Umbilical cord (tissue), 2 donors: ENCODE data around the gene RAVER1. TPM values are rescaled to one million over a fixed set of nuclear protein-coding genes. Genes with fewer than 3 reads are reported as not detected.
A peak's percentile ranks its signal among the peaks of the same experiment; 100 is the strongest.

ENCODE experiments used
- DNase-seq: peaks from one replicate; pipeline ENCODE4 v3.0.0-alpha.2; 2015; ENCODE audit warnings: low spot score
- total RNA-seq: library from RNA; depleted of rRNA; stranded (reverse); fragments of >200 nt; gene quantifications from one replicate; pipeline ENCODE4 v1.2.3, GENCODE V29; 2014; ENCODE audit warnings: low replicate concordance; ENCODE audit not compliant: insufficient read depth

The RAVER1 gene
- total RNA-seq, 1 donor from 2014 or later, result 5.8 TPM

DNA sequence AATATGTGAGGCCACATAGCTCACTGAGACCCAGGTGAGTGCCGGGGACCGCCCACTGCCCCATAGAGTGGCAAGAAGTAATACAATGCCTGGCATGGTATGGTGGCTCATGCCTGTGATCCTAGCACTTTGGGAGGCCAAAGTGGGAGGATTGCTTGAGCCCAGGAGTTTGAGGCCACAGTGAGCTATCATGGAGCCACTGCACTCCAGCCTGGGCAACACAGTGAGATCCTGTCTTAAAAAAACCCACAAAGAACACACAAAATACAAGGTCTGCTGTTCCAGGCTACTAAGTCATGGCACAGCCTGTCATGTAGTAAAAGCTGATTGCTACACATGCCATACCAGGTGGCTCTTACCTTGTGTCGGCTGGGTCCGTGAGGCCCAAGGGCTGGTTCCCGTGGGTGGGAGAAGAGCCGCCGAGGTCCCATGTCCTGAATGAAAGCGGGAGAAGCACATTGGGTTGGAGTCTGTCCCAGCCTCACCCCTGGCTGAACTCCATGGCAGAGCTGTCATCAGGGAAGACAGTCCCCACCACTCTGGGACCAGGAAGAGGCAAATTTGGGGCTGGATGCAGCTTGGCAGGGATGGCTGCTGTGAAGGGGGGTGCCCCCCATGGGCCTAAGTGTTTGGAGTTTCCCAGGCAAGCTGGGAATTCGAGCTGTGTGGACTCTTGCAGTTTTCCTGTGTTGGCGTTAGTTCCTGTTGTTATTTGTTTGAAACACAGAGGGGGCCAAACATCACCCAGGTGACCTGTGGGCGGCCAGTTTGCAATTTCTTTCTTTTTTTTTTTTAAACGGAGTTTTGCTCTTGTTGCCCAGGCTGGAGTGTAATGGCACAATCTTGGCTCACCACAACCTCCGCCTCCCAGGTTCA lies 14.3 kb downstream of the RAVER1 start:
- DNase-seq, result no peak

DNA sequence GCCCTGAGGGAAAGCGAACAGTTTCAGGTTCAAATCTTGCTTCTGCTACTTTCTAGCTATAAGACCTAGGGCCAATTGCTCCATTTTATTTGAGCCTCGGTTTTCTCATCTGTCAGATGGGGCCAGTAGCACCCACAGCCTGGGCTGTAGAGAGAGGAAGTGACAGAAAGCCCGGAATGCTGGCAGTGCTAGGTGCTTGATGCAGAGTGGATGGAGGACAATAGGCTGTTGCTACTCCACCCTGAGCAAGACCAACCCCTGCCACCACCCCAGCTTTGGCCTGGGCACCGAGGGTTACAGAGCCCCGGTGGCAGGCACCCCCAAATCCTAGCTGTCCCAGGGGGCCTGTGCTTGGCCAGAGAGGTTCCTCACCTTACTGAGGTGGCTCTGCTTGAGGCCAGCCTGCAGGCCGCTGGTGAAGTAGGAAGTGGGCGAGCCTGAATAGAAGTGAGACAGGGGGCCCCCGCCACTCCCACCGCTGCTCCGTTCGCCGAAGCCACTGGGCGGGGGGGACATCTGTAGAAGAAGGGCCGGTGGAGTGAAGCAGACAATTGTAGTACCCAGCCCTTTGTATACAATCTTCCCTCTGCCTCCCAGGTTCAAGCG lies 15.4 kb downstream of the RAVER1 start:
- no peak for DNase-seq

DNA sequence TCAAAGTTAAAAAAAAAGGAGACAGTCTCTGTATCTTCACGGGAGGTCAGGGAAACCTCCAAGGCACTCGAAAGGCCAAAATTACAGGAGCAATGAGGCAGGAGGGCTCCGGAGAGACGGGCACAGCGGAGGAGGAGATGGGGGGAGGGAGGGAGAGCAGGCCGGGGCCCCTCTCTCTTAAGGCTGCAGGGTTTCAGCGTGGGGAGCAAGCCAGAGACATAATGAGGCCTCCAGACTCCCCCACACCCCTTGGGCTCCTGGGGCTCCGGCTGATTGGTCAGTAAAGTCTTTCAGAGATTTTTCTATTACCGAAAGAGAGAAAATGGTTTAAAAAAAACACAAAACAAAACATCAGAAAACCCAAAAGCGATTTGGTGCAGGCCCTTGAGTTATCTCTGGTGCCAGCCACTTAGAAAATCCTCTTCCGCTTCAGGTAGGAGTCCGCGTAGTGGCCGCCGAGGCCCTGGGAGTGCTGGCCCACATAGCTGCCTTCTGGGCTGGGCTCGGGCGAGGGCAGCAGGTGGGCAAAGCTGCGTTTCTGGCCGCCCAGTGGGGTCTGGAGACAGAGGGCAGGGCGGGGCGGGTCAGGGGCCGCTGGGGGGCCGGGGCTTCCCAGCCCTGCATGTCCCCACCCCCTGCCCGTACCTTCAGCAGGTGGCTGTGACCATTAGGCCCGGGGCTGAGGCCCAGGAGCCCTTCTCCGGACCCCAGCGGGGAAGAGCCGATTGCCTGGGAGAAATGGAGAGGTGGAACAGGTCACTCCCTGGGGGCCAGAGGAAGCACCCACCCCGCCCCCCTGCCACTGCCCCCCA lies 16.1 kb downstream of the RAVER1 start:
- DNase-seq, result no peak

DNA sequence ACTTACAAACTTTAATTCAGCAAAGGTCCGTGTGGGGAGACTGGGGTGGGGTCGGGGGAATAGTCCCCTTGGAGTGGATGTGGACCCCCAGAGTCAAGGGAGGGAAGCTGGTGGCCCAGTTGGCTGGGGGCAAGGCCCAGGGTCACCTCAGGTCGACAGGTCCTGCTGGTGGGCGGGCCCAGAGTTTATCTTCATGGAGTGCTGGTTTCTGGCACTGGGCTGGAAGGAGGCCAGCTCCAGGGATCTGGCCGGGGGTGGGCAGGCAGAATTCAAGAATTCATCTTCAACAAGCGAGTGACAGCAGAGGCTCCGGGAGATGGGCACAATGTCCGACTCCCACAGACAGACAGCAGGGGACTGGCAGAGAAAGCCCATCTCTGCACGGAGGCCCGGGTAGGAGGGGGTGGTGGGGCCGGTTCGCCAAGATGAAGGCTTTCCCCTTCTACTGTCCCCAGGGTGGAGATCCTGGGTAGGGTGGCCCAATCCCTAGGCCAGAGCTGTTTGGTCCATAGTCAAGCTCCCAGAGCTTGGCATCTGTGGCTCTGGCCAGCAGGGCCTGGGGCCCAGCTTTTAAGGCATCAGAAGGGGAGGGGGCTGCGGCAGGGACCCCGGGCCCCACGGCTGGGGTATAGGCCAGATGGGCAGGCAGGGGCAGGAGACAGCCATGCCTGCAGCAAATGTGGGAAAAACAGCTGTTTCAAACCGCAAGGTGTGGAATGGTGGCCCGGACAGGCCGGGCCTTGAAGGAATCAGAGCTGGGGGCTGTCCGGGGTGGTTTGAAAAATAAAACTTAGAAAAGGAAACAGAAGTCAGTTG lies 16.9 kb downstream of the RAVER1 start:
- DNase-seq, result no peak

DNA sequence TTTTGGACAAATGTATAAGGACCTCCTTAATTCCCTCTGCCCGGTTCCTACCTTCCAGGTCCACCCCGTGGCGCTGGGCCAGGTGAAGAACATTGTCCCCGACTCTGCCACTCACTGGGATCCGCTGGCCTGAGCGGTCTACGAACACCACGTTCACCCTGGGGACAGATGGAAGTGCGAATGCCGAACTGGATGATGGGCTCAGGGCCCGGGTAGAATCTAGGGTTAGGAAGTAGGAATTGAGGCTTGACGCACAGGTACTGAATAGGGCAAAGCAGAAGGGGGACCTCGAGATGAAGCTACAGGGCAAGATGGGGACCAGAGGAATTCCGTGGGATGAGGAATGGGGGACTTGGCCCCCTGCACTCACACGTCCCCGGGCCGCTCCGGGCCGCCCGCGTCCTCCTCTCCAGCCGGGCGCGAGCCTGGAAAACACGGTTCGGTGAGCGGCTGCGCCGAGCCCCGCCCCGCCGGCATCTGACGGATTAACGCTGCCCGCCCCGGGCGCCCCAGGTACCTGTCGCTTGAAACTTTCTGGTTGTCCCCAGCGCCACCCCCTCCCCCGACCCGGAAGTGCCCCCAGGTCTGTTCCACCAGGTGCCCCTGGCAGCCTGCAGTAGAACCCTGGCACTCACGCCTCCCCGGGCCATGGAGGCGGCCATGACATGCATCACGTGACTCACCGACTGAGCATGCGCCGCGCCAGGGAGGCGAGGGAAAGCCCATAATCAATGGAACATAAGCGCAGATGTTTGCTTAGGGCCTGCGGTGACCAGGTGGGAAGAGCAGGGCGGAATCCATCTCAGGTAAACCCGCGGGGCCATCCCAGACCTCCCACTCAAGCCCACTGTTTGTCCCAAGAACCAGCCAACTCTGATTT lies 17.8 kb downstream of the RAVER1 start, which contains the start of gene FDX2:
FDX2 (minus strand) TSS at position 681 of the 880 bp plus-strand sequence; CDS start at position 662, 19 bp downstream.
- DNase-seq, result peak; percentile 86

DNA sequence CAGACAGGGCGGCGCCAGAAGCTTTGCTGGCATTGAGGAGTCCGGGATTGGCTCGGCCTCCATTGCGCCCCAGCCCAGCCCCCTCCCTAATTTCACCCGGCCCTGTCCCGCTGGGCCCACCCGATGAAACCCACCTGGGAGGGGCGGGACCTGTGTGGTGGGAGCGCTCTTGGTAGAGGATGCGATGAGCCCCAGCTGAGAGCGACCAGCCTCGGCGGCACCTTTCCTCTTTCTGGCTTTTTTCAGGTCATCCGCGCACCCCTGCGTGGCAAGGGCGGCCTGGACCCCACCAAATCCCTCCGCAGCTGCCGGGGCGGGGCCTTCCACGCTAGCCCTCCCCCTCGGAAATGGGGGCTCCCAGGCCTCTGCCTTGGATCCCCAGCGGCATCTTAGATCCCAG lies 23.9 kb downstream of the RAVER1 start, which contains the start of gene ZGLP1:
ZGLP1 (minus strand) TSS at position 393 of the 400 bp plus-strand sequence.
- no peak for DNase-seq

DNA sequence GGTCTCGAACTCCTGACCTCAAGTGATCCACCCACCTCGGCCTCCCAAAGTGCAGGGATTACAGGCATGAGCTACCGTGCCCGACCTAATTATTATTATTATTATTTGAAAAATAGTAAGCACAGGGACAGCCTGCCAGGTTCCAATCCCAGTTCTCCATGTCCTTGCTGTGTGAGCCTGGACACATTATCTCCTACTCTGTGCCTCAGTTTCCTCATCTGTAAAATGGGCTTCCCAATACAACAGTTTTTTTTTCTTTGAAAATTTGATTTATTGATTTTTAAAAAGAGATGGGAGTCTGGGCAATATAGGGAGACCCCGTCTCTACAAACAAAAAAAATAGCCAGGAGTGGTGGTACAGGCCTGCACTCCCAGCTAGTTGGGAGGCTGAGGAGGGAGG lies 27.0 kb downstream of the RAVER1 start:
- DNase-seq, result no peak

DNA sequence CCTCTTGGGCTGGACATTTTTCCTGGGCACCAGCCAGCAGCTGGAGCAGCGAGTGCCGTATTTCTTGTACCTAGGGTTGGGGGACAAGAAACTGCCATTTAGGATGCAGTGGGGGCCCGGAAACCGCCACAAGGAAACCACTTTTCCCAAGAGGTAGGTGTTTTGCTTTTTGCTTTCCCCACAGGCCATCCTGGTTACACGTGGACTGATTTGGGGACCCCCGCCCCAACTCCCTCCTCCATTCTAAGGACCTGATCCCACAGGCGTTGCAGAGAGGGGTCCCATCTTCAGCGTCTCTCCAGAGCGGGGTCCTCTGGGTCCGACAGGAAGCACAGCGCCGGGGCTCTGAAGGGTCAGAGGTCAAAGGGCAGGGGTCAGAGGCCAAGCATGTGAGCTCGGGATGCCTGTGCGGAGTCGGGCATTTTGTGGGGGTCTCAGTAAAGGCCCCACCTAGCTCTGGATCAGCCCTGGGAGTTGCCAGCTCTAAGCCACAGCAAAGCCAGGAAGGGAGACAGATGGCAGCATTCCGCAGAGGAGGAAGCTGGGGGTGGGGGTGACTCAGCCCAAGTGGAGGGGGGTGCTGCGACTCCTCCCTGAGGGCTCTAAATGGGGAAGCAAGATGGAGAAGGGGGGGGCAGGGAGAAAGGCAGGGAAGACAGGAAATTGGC lies 28.1 kb downstream of the RAVER1 start:
- no peak for DNase-seq

DNA sequence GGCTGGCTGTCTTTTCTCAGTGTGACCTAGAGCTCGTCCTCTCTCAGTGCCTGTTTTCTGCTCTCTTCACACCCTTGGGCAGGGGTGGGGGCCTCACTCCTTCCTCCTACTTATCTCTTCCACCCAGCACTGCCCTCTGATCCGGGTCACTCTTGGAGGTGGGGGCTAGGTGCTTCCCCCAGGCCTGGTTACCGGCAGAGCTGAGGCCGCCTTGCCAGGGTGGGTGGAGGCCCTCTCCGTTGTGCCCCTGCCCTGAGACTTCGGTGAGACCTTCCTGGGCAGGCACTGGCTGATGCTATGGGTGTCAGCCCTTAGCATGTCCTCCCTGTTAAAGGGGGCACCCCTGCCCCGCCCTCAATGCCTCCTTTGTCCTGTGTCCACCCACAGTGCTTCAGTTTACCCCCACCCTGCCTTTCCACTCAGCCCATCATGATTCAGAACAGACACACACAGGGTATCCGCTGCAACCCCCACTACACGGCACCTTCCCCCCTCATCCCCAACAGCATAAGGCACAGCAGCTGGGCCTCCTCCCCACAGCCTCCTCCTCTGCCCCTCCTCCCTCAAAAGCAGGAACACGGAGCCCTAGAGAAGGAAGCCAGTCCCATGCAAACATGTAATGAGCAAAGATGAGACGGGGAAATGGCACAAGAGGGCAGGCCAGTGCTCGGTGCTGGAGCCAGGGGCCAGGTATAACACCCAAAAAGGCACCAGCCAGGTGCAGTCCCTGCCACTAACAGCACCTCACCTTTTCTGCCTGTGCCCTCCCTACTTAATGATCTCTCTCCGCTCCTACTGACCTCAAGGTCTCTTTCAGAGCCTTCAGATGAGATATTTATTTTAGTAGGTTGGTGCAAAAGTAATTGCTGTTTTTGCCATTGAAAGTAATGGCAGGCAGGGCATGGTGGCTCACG lies 33.5 kb downstream of the RAVER1 start:
- DNase-seq, result no peak

DNA sequence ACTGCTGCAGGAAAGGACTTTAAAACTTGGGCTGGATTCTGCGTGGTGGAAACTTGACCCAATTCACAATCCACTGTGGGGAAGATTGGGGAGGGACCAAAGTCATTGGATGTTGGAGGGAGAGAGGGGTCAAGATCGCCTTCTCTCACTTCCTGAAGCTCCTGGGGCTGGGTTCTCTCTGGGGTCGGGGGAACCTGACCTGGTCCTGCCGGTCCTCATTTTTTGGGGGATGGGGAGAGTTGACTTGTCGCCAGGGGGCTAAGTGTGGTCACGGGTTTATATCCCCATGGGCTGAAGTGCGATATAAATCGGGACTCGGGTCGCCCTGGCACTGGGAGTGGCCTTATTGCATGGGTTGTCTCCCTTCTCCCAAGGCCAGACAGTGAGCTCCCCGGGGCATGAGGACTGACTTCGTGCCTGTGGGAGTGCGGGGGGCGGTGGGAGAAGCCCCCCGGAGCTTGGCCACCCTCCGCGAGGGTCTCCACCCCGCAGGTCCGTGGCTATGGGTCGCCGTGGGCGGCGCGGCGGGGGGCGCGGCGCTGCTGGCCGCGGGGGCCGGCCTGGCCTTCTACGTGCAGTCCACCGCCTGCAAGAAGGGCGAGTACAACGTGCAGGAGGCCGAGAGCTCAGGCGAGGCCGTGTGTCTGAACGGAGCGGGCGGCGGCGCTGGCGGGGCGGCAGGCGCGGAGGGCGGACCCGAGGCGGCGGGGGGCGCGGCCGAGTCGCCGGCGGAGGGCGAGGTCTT lies 37.3 kb downstream of the RAVER1 start:
- DNase-seq, result no peak

DNA sequence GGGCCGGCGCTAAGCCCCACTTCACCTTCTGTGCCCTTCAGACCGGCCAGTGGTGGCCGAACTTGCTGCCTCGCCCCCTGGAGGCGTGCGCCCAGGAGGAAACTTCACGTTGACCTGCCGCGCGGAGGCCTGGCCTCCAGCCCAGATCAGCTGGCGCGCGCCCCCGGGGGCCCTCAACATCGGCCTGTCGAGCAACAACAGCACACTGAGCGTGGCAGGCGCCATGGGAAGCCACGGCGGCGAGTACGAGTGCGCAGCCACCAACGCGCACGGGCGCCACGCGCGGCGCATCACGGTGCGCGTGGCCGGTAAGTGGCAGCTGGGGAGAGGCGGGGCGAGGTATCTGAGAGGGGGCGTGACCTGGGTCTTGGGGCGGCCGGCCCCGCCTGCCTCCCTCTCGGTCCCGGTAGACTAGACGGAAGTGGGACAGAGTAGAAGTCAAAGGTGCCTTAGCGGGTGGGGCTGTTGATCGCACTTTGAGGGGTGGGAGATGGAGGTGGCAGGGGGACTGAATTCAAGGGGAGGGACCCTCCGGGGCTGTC lies 38.0 kb downstream of the RAVER1 start:
- DNase-seq, result no peak

DNA sequence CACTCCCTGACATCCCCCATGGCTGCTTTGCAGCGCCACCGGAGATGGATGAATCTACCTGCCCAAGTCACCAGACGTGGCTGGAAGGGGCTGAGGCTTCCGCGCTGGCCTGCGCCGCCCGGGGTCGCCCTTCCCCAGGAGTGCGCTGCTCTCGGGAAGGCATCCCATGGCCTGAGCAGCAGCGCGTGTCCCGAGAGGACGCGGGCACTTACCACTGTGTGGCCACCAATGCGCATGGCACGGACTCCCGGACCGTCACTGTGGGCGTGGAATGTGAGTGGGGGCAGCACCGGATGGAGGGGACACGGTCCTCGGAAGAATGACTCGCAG lies 39.0 kb downstream of the RAVER1 start:
- no peak for DNase-seq

DNA sequence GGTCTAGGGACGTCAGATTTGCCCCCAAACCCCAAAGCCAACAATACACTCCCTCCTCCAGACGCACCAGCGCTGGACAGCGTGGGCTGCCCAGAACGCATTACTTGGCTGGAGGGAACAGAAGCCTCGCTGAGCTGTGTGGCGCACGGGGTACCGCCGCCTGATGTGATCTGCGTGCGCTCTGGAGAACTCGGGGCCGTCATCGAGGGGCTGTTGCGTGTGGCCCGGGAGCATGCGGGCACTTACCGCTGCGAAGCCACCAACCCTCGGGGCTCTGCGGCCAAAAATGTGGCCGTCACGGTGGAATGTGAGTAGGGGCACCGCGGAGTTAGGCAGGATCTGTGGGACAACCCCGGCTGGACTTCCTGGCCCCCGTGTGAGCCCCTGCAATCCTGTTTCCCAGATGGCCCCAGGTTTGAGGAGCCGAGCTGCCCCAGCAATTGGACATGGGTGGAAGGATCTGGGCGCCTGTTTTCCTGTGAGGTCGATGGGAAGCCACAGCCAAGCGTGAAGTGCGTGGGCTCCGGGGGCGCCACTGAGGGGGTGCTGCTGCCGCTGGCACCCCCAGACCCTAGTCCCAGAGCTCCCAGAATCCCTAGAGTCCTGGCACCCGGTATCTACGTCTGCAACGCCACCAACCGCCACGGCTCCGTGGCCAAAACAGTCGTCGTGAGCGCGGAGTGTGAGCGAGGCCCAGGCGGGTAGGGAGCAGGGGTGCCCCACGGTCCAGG lies 39.5 kb downstream of the RAVER1 start:
- no peak for DNase-seq

DNA sequence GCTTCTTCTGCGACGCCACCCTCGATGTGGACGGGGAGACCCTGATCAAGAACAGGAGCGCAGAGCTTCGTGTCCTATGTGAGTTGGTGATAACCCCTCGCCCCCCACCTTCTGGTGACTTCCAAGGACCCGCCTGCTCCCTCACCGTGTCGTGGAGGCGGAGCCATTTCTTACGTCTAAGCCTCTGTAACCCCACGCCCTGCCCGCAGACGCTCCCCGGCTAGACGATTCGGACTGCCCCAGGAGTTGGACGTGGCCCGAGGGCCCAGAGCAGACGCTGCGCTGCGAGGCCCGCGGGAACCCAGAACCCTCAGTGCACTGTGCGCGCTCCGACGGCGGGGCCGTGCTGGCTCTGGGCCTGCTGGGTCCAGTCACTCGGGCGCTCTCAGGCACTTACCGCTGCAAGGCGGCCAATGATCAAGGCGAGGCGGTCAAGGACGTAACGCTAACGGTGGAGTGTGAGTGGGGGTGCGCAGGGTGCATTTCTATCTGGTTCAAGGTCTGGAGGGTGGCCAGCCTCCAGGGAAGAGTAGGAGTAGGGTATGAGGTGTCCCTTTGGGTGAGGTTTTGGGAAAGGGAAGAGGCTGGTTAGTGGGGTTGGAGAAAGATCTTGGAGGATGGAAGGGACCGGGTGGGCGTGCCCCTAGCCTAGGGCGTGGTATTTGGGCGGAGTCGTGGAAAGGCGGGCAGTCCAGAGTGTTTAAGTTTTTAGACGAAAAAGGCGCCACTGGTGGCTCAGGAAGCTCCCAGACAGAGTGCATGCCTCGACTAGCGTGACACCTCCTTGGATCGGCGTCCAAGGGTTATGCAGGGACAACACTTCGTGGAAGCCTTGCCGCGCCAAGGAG lies 40.3 kb downstream of the RAVER1 start:
- no peak for DNase-seq

DNA sequence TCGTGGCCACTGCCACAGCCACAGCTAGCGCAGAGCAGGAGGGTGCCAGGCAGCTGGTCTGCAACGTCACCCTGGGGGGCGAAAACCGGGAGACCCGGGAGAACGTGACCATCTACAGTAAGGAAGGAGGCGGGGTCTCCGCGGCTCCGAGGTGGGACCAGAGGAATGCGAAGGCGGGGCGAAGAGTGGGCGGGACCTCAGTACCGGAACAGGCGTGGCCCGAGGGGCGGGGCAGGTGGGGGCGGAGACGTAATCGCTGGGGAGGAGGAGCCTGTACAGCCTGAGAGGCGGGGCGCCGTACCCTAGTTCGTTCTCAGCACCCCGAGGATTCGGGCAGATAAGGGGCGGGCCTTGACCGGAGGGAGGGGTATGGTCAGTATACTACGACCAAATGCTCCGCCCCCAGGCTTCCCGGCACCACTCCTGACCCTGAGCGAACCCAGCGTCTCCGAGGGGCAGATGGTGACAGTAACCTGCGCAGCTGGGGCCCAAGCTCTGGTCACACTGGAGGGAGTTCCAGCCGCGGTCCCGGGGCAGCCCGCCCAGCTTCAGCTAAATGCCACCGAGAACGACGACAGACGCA lies 41.0 kb downstream of the RAVER1 start:
- DNase-seq, result no peak
